K562 (cell line): ENCODE data around the gene AGBL1. TPM values are rescaled to one million over a fixed set of nuclear protein-coding genes. Genes with fewer than 3 reads are reported as not detected.

Source experiments
- ATAC-seq: fragments of 200-7000 bp; cut with Tn5 transposase; 3 replicates; pipeline ENCODE4 v1.9.1; 2020; ENCODE audit warnings: moderate library complexity
- BruUV-seq: library from RNA; stranded (reverse); fragments of 400-500 nt; replicated peaks from 2 replicates; lab custom pipeline; 2021; lab: Mats Ljungman, UMichigan
- CTCF ChIA-PET: fragments of 300-600 bp; formaldehyde crosslinking; extraction: SDS; loops from one replicate; lab custom pipeline; 2021; ENCODE audit warnings: low intra/inter-chr PET ratio; lab: Yijun Ruan, JAX
- POLR2A ChIA-PET: fragments of 300-600, 350-650 bp; sonication (Branson Sonifier 250); formaldehyde crosslinking; extraction: SDS; loops from one replicate; lab custom pipeline; 2021; ENCODE audit warnings: antibody characterized with exemption, inconsistent platforms; lab: Yijun Ruan, JAX
- DNase-seq, 4 experiments: peaks; one replicate each; pipeline versions ENCODE4 v3.0.0 to v3.0.0-alpha.2; 2011 to 2018; ENCODE audit warnings: low spot score in 3 of 4, mixed read lengths in 3 of 4; ENCODE audit errors: extremely low read depth in 1 of 4
- FAIRE-seq: peaks from 2 replicates; lab custom pipeline; 2011; peaks lifted over from hg19 to GRCh38; lab: Jason Lieb, UNC
- H2AFZ ChIP-seq: 2 replicates; pipeline ENCODE4 v1.6.0; 2011; ENCODE audit warnings: low read depth, low read length, control low read depth, inconsistent platforms
- H3K27ac ChIP-seq: fragments of 200-600 bp; 3 replicates; pipeline ENCODE4 v1.8.0; 2011; ENCODE audit warnings: low read depth, mild to moderate bottlenecking, control low read depth, inconsistent platforms, low read length, moderate library complexity, mixed read lengths; ENCODE audit errors: extremely low read depth
- H3K27me3 ChIP-seq, 2 experiments: fragments of 300-600 bp in 1 of 2; 2 replicates in 1 of 2; 3 replicates in 1 of 2; pipeline versions ENCODE4 v1.6.0 to v1.8.0; 2011; ENCODE audit warnings: inconsistent platforms in 2 of 2, low read length in 2 of 2, mild to moderate bottlenecking in 1 of 2, mixed read lengths in 1 of 2, moderate library complexity in 1 of 2; ENCODE audit not compliant: control insufficient read depth in 2 of 2, insufficient read depth in 2 of 2
- H3K36me3 ChIP-seq: fragments of 300-600 bp; 3 replicates; pipeline ENCODE4 v1.8.0; 2011; ENCODE audit warnings: mild to moderate bottlenecking, low read length, inconsistent platforms; ENCODE audit not compliant: control insufficient read depth, insufficient read depth
- H3K4me1 ChIP-seq, 2 experiments: fragments of 200-600 bp in 1 of 2; replicated peaks in 1 of 2; 2 replicates in 1 of 2; 3 replicates in 1 of 2; pipeline versions ENCODE4 v1.5.1 to v1.8.0; 2011; ENCODE audit warnings: inconsistent platforms in 2 of 2, low read length in 2 of 2, mild to moderate bottlenecking in 1 of 2, mixed read lengths in 1 of 2, moderate library complexity in 1 of 2; ENCODE audit not compliant: control insufficient read depth in 2 of 2, insufficient read depth in 2 of 2
- H3K4me2 ChIP-seq: 2 replicates; pipeline ENCODE4 v1.6.1; 2011; ENCODE audit warnings: low read length, control low read depth, inconsistent platforms, mixed read lengths; ENCODE audit not compliant: insufficient read depth
- H3K4me3 ChIP-seq: fragments of 200-600 bp; sonication (generic), shearing (Covaris generic); 2 replicates; pipeline ENCODE4 v1.5.1; 2016; ENCODE audit warnings: control low read depth, inconsistent platforms
- H3K79me2 ChIP-seq: fragments of 200-600 bp; 3 replicates; pipeline ENCODE4 v1.8.0; 2011; ENCODE audit warnings: low read length, inconsistent platforms; ENCODE audit not compliant: control insufficient read depth, insufficient read depth
- H3K9ac ChIP-seq, 2 experiments: 2 replicates each; pipeline versions ENCODE4 v1.6.0 to v1.6.1; 2011; ENCODE audit warnings: low read depth in 2 of 2, low read length in 2 of 2, control low read depth in 1 of 2, inconsistent platforms in 1 of 2, mild to moderate bottlenecking in 1 of 2, mixed read lengths in 1 of 2; ENCODE audit not compliant: insufficient read depth in 1 of 2
- H3K9me1 ChIP-seq: one replicate; pipeline ENCODE4 v1.6.0; 2011; ENCODE audit warnings: inconsistent platforms, mild to moderate bottlenecking, low read length, moderate library complexity; ENCODE audit not compliant: control insufficient read depth, insufficient read depth
- H3K9me3 ChIP-seq: replicated peaks from 2 replicates; pipeline ENCODE4 v1.5.1; 2011; ENCODE audit warnings: low read depth, low read length, inconsistent platforms; ENCODE audit not compliant: control insufficient read depth, insufficient read depth
- H4K20me1 ChIP-seq: replicated peaks from 2 replicates; pipeline ENCODE4 v1.6.1; 2011; ENCODE audit warnings: low read length, inconsistent platforms, mixed read lengths; ENCODE audit not compliant: control insufficient read depth, insufficient read depth
- CAMTA2 ChIP-seq: fragments of 250-450 bp; sonication (Bioruptor Pico); conservative IDR thresholded peaks from 2 replicates; pipeline ENCODE4 v1.5.1; 2022
- CHD7 ChIP-seq: fragments of 200-600 bp; sonication (generic); IDR thresholded peaks from one replicate; pipeline ENCODE4 v1.6.1; 2012; ENCODE audit warnings: mild to moderate bottlenecking, low read depth, low read length, inconsistent platforms
- CTBP1 ChIP-seq: fragments of 450-650 bp; IDR thresholded peaks from 2 replicates; pipeline ENCODE4 v1.6.1; 2016; ENCODE audit warnings: borderline replicate concordance
- HDGF ChIP-seq: fragments of 450-650 bp; IDR thresholded peaks from 2 replicates; pipeline ENCODE4 v1.6.1; 2016
- HNRNPLL ChIP-seq: fragments of 200-400 bp; formaldehyde crosslinking; IDR thresholded peaks from 2 replicates; pipeline ENCODE4 v1.6.1; 2017; ENCODE audit warnings: low read length, low read depth, mild to moderate bottlenecking; ENCODE audit not compliant: poor library complexity, severe bottlenecking
- SIN3A ChIP-seq, 2 experiments: fragments of 150-350 bp in 1 of 2; IDR thresholded peaks; 2 replicates each; pipeline ENCODE4 v1.6.1; 2011 to 2016; ENCODE audit warnings: borderline replicate concordance in 2 of 2, low read depth in 2 of 2, low read length in 2 of 2, mild to moderate bottlenecking in 2 of 2, moderate library complexity in 2 of 2; ENCODE audit not compliant: control insufficient read depth in 1 of 2
- SP1 ChIP-seq: sonication (generic); formaldehyde crosslinking; IDR thresholded peaks from 2 replicates; pipeline ENCODE4 v1.8.1; 2022; ENCODE audit warnings: mild to moderate bottlenecking, missing genetic modification reagents
- ZBED1 ChIP-seq: IDR thresholded peaks from 2 replicates; pipeline ENCODE4 v1.6.1; 2014
- ZNF655 ChIP-seq: fragments of 250-450 bp; sonication (Bioruptor Pico); IDR thresholded peaks from 2 replicates; pipeline ENCODE4 v1.5.0; 2021
- ZNF696 ChIP-seq: fragments of 250-450 bp; sonication (Bioruptor Pico); conservative IDR thresholded peaks from 2 replicates; pipeline ENCODE4 v1.4.0; 2020; ENCODE audit warnings: mild to moderate bottlenecking, moderate library complexity
- WGBS: fragments of 100-300 bp; shearing (Covaris generic); methylation state at CpG from one replicate; pipeline ENCODE4 v1.1.6; 2016; ENCODE audit warnings: low coverage, mixed read lengths; ENCODE audit not compliant: insufficient coverage; ENCODE audit errors: missing lambda C conversion rate; 5-methylcytosine and 5-hydroxymethylcytosine counted together
- in situ Hi-C: fragments of 300-500 bp; cut with MboI; formaldehyde crosslinking; loops from 4 replicates; pipeline ENCODE4 v1.15.0; 2018; ENCODE audit warnings: inconsistent platforms, mixed read lengths
- intact Hi-C: fragments of 100-400 bp; cut with micrococcal nuclease; formaldehyde crosslinking; loops from 2 replicates; pipeline ENCODE4 v1.14.2; 2022
- polyA plus RNA-seq, 8 experiments: library from polyadenylated mRNA; depleted of rRNA in 4 of 8; stranded (reverse) in 5 of 8; unstranded in 3 of 8; fragments of >200 nt; fragmentation: Nextera tagmentation in 2 of 8; fragmentation: Illumina TruSeq in 1 of 8; extraction: Ambion mirVana in 2 of 8; extraction: Trizol in 1 of 8; gene quantifications; 2 replicates each; pipeline versions ENCODE4 v1.2.1 to v1.2.3, GENCODE V29; 2011 to 2014; ENCODE audit warnings: inconsistent platforms in 1 of 8, missing spikeins in 1 of 8
- total RNA-seq, 7 experiments: library from RNA; depleted of rRNA in 6 of 7; stranded (reverse); fragments of >200 nt in 6 of 7; fragmentation: Illumina TruSeq in 2 of 7; extraction: Trizol in 2 of 7; gene quantifications; 2 replicates each; pipeline versions ENCODE4 v1.2.1 to v1.2.3, GENCODE V29; 2011 to 2021; ENCODE audit warnings: low replicate concordance in 1 of 7

AGBL1 gene
- total and polyA plus RNA-seq, 9 of the 15 experiments (the other 6 are each of a cell fraction or from before 2014, with no cell fraction given): not detected

- Histone ChIP-seq H3K9me3 (no peaks in the 10 kb centered on the region), H3K79me2 (no peaks in the 10 kb centered on the region), H3K36me3 (no peaks in the 10 kb centered on the region), H3K9me1 (no peaks in the 10 kb centered on the region), H3K4me2 (no peak overlapping the region), H3K9ac (no peak overlapping the region), H4K20me1 (no peaks in the 10 kb centered on the region), H3K27me3 (no peaks in the 10 kb centered on the region), H2AFZ (no peak overlapping the region), H3K4me3 (no peak overlapping the region), H3K27ac (no peak overlapping the region), H3K4me1 (no peaks in the 10 kb centered on the region)
- 1% methylated on average over 6 of the region's 6 CpGs for WGBS
- DNase-seq: no peak
- no TSS peak for BruUV-seq
- no peak for FAIRE-seq
- POLR2A ChIA-PET: no interaction called here
- CTCF ChIA-PET: no interaction called here
- in situ Hi-C loops (no loop called here), intact Hi-C loops (no loop called here)
- ATAC-seq: no peak
- TF ChIP-seq HNRNPLL: no peak
- TF ChIP-seq SP1 (CRISPR knock-in tag): no peak
- TF ChIP-seq SIN3A (IDR thresholded peaks at IDR 0.05; ENCODE audit: borderline replicate concordance in 2 of 2, control insufficient read depth in 1 of 2, low read depth in 2 of 2, low read length in 2 of 2): no peak
- no peak for TF ChIP-seq CHD7
- TF ChIP-seq HDGF: no peak
- no peak for TF ChIP-seq ZNF696 (CRISPR knock-in tag)
- no peak for TF ChIP-seq ZNF655
- TF ChIP-seq CTBP1: no peak
- TF ChIP-seq CAMTA2 (CRISPR knock-in tag): no peak
- no peak for TF ChIP-seq ZBED1
Observed at GRCh38 chr15:86157606-86158293, 78.1 kb downstream of the AGBL1 start.
